ENCODE results near the gene PDLIM4. TPM values are rescaled to one million over a fixed set of nuclear protein-coding genes. Genes with fewer than 3 reads are reported as not detected.
A peak's percentile ranks its signal among the peaks of the same experiment; 100 is the strongest.

PDLIM4 gene
- total and polyA plus RNA-seq, 2 experiments from 2014 or later, result 25.2 to 31.8 TPM

GRCh38 chr5:132210944-132211343 is 46.6 kb upstream of the PDLIM4 start (continued):
- TF ChIP-seq ZNF462 (CRISPR knock-in tag; IDR thresholded peaks at IDR 0.05), result no peak
- no peak for TF ChIP-seq EZH2 (IDR thresholded peaks at IDR 0.05; ENCODE audit: low read depth, unreplicated experiment)
- TF ChIP-seq POLR2AphosphoS5 (IDR thresholded peaks at IDR 0.05; ENCODE audit: low read depth), result no peak
- TF ChIP-seq CTCF (conservative IDR thresholded peaks at IDR 0.05; ENCODE audit: low read depth in 2 of 2), result no peak
- TF ChIP-seq EZH2phosphoT487 (IDR thresholded peaks at IDR 0.05; ENCODE audit: unreplicated experiment), result no peak
- TF ChIP-seq ZNF331 (CRISPR knock-in tag; IDR thresholded peaks at IDR 0.05; ENCODE audit: low read depth), result no peak
- TF ChIP-seq JUNB (IDR thresholded peaks at IDR 0.05; ENCODE audit: unreplicated experiment), result no peak
- TF ChIP-seq CREB1 (CRISPR knock-in tag; IDR thresholded peaks at IDR 0.05; ENCODE audit: low read depth), result no peak

- no peak overlapping the region for H3K4me3 ChIP-seq
- H3K4me2 ChIP-seq, result no peak overlapping the region
- H3K4me1 ChIP-seq (ENCODE audit: insufficient read depth), result no peaks in the 10 kb centered on the region
- no peaks in the 10 kb centered on the region for H3F3A ChIP-seq (replicated peaks; ENCODE audit: low read depth)
- no peak for ATAC-seq
- Mint-ChIP-seq H3K4me3 (no peak overlapping the region), H3K36me3 (ENCODE audit: low read depth) (no peaks in the 10 kb centered on the region), H3K9me3 (no peaks in the 10 kb centered on the region), H3K27ac (no peak overlapping the region), H3K4me1 (peaks cover 6% of the 10 kb centered on the region; the same call in 2 of the 3 replicates), H3K27me3 (ENCODE audit: insufficient read depth, low read depth, poor library complexity) (peaks cover 4% of the 10 kb centered on the region)
- H3K27ac ChIP-seq (ENCODE audit: low read depth), result no peak overlapping the region
- peak; percentile 3 for DNase-seq (ENCODE audit: low spot score)
- H2AFZ ChIP-seq, result no peak overlapping the region
- H3K36me3 ChIP-seq (ENCODE audit: insufficient read depth), result no peaks in the 10 kb centered on the region
- 0 out of 2 replicates have a peak, but pooled peaks cover 5% of the 10 kb centered on the region for H3K9me2 ChIP-seq (ENCODE audit: insufficient read depth)
- no peaks in the 10 kb centered on the region for H3K79me2 ChIP-seq (replicated peaks; ENCODE audit: insufficient read depth)
- no peaks in the 10 kb centered on the region for H3K27me3 ChIP-seq (ENCODE audit: insufficient read depth)
- H4K20me1 ChIP-seq (replicated peaks; ENCODE audit: insufficient read depth), result no peaks in the 10 kb centered on the region
- TF ChIP-seq POLR2AphosphoS5 (IDR thresholded peaks at IDR 0.05; ENCODE audit: low read depth) (no peak), EZH2phosphoT487 (IDR thresholded peaks at IDR 0.05; ENCODE audit: unreplicated experiment) (no peak), EZH2 (IDR thresholded peaks at IDR 0.05; ENCODE audit: low read depth, unreplicated experiment) (no peak), ZNF462 (CRISPR knock-in tag; IDR thresholded peaks at IDR 0.05) (no peak)
Observed at GRCh38 chr5:132211787-132212186, 45.7 kb upstream of the PDLIM4 start.

Measured in GM23338 (cell line).